Panc1 (cell line): Measurements from ENCODE around the gene SWI5. TPM values are rescaled to one million over a fixed set of nuclear protein-coding genes. Genes with fewer than 3 reads are reported as not detected.

Source experiments
- ATAC-seq: fragments of 200-7000 bp; cut with Tn5 transposase; 2 replicates; pipeline ENCODE4 v1.9.1; 2020; ENCODE audit warnings: mild to moderate bottlenecking, moderate library complexity
- BruUV-seq: library from RNA; stranded (reverse); fragments of 400-500 nt; replicated peaks from 2 replicates; lab custom pipeline; 2021; lab: Mats Ljungman, UMichigan
- CTCF ChIA-PET: fragments of 300-600 bp; sonication (Branson Sonifier 250); formaldehyde crosslinking; loops from one replicate; lab custom pipeline; 2022; ENCODE audit warnings: antibody characterized with exemption; lab: Charles Lee
- POLR2A ChIA-PET: fragments of 300-600 bp; sonication (Branson Sonifier 250); formaldehyde crosslinking; loops from one replicate; lab custom pipeline; 2022; ENCODE audit warnings: antibody characterized with exemption; lab: Charles Lee
- DNase-seq: peaks from one replicate; pipeline ENCODE4 v3.0.0-alpha.2; 2010; ENCODE audit warnings: low read depth, low spot score
- H3K27ac ChIP-seq: 2 replicates; pipeline ENCODE4 v1.5.1; 2011; ENCODE audit warnings: mild to moderate bottlenecking, low read length, inconsistent platforms
- H3K27me3 ChIP-seq: fragments of 200-500 bp; sonication (Bioruptor generic); 2 replicates; pipeline ENCODE4 v1.6.0; 2014; ENCODE audit warnings: low read length, inconsistent platforms; ENCODE audit not compliant: control insufficient read depth, insufficient read depth
- H3K36me3 ChIP-seq: fragments of 200-500 bp; sonication (Bioruptor generic); 2 replicates; pipeline ENCODE4 v1.5.1; 2014; ENCODE audit warnings: inconsistent platforms, mild to moderate bottlenecking, low read length, moderate library complexity; ENCODE audit not compliant: control insufficient read depth, insufficient read depth
- H3K4me1 ChIP-seq: 2 replicates; pipeline ENCODE4 v1.5.1; 2011; ENCODE audit warnings: inconsistent platforms, mild to moderate bottlenecking, low read length, moderate library complexity; ENCODE audit not compliant: control insufficient read depth, insufficient read depth
- H3K4me3 ChIP-seq, 2 experiments: 2 replicates each; pipeline ENCODE4 v1.5.1; 2011 to 2012; ENCODE audit warnings: low read depth in 2 of 2, low read length in 2 of 2, mild to moderate bottlenecking in 2 of 2, inconsistent platforms in 1 of 2, moderate library complexity in 1 of 2
- H3K9me3 ChIP-seq: fragments of 200-500 bp; sonication (Bioruptor generic); 2 replicates; pipeline ENCODE4 v1.5.1; 2014; ENCODE audit warnings: low read depth, mild to moderate bottlenecking, inconsistent platforms, low read length, moderate library complexity; ENCODE audit not compliant: control insufficient read depth, insufficient read depth
- POLR2AphosphoS5 ChIP-seq: IDR thresholded peaks from 2 replicates; pipeline ENCODE4 v1.6.1; 2012; ENCODE audit warnings: mild to moderate bottlenecking, low read depth, low read length, moderate library complexity
- SIN3A ChIP-seq: IDR thresholded peaks from 2 replicates; pipeline ENCODE4 v1.6.1; 2012; ENCODE audit warnings: low read depth, mild to moderate bottlenecking, low read length, moderate library complexity, borderline replicate concordance; ENCODE audit not compliant: insufficient read depth
- TCF7L2 ChIP-seq: IDR thresholded peaks from 2 replicates; pipeline ENCODE4 v1.6.1; 2011; ENCODE audit warnings: mild to moderate bottlenecking, low read depth, low read length, inconsistent platforms
- in situ Hi-C: cut with HindIII; loops from 2 replicates; pipeline ENCODE4 v1.10.0; 2016; ENCODE audit warnings: low sequenced_read_pairs, low pct_unique_long_range_greater_than_20kb
- intact Hi-C: fragments of 100-400 bp; cut with micrococcal nuclease; formaldehyde crosslinking; loops from one replicate; pipeline ENCODE4 v1.10.0; 2022; ENCODE audit not compliant: unreplicated experiment
- total RNA-seq: library from RNA; stranded (reverse); gene quantifications from one replicate; pipeline ENCODE4 v1.2.1, GENCODE V29; 2021; ENCODE audit not compliant: unreplicated experiment
- TF ChIP-seq, protein P1 (sequence below), 2 experiments: IDR thresholded peaks; 2 replicates each; pipeline ENCODE4 v1.6.1; 2011 to 2012; ENCODE audit warnings: low read depth in 2 of 2, control low read depth in 1 of 2, low read length in 1 of 2, mild to moderate bottlenecking in 1 of 2, moderate library complexity in 1 of 2; ENCODE audit not compliant: insufficient read depth in 1 of 2
- TF ChIP-seq, protein P2 (sequence below): fragments of 450-650 bp; IDR thresholded peaks from 2 replicates; pipeline ENCODE4 v1.5.1; 2017; ENCODE audit warnings: mild to moderate bottlenecking

SWI5 gene
- total RNA-seq, 1 experiment from 2014 or later, result 28.3 TPM

DNA sequence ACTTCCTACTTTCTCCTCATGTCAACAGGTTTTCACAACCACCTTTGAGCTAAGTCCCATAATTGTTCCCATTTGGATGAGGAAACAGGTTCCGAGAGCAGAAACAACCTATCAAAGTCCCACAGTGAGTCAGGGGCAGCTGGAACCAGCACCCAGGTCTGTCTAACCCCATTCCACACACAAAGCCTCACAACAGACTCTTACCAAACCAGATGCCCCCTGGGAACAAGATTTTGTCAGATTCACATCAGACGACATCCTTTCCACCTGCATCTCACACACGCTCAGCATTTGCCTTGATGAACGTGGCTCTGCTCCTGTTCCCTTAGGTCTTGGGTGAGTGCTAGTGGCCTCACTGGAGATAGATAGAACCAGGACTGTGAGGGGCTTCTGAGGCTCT lies 17.0 kb downstream of the SWI5 start:
- Histone ChIP-seq H3K4me3 (no peak overlapping the region), H3K9me3 (no peaks in the 10 kb centered on the region), H3K4me1 (peaks cover 3% of the 10 kb centered on the region), H3K36me3 (no peaks in the 10 kb centered on the region), H3K27me3 (no peaks in the 10 kb centered on the region), H3K27ac (no peak overlapping the region)
- CTCF ChIA-PET, result interaction anchor here (0.6 kb wide), 2 partner anchors 44 to 303 kb away, joined by 5 to 7 read pairs; no protein-coding TSS in a partner anchor
- ATAC-seq, result no peak
- TF ChIP-seq, protein P1, sequence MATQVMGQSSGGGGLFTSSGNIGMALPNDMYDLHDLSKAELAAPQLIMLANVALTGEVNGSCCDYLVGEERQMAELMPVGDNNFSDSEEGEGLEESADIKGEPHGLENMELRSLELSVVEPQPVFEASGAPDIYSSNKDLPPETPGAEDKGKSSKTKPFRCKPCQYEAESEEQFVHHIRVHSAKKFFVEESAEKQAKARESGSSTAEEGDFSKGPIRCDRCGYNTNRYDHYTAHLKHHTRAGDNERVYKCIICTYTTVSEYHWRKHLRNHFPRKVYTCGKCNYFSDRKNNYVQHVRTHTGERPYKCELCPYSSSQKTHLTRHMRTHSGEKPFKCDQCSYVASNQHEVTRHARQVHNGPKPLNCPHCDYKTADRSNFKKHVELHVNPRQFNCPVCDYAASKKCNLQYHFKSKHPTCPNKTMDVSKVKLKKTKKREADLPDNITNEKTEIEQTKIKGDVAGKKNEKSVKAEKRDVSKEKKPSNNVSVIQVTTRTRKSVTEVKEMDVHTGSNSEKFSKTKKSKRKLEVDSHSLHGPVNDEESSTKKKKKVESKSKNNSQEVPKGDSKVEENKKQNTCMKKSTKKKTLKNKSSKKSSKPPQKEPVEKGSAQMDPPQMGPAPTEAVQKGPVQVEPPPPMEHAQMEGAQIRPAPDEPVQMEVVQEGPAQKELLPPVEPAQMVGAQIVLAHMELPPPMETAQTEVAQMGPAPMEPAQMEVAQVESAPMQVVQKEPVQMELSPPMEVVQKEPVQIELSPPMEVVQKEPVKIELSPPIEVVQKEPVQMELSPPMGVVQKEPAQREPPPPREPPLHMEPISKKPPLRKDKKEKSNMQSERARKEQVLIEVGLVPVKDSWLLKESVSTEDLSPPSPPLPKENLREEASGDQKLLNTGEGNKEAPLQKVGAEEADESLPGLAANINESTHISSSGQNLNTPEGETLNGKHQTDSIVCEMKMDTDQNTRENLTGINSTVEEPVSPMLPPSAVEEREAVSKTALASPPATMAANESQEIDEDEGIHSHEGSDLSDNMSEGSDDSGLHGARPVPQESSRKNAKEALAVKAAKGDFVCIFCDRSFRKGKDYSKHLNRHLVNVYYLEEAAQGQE (IDR thresholded peaks at IDR 0.05; ENCODE audit: insufficient read depth in 1 of 2, low read depth in 2 of 2, low read length in 1 of 2), result no peak
- no peak for TF ChIP-seq TCF7L2
- TF ChIP-seq, protein P2, sequence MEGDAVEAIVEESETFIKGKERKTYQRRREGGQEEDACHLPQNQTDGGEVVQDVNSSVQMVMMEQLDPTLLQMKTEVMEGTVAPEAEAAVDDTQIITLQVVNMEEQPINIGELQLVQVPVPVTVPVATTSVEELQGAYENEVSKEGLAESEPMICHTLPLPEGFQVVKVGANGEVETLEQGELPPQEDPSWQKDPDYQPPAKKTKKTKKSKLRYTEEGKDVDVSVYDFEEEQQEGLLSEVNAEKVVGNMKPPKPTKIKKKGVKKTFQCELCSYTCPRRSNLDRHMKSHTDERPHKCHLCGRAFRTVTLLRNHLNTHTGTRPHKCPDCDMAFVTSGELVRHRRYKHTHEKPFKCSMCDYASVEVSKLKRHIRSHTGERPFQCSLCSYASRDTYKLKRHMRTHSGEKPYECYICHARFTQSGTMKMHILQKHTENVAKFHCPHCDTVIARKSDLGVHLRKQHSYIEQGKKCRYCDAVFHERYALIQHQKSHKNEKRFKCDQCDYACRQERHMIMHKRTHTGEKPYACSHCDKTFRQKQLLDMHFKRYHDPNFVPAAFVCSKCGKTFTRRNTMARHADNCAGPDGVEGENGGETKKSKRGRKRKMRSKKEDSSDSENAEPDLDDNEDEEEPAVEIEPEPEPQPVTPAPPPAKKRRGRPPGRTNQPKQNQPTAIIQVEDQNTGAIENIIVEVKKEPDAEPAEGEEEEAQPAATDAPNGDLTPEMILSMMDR, result no peak
- intact Hi-C loops (loop anchor here (10.0 kb wide), 2 partner anchors 52 to 122 kb away; partner anchors contain the start of gene SLC27A4), in situ Hi-C loops (no loop called here)
- no TSS peak for BruUV-seq
- POLR2A ChIA-PET, result no interaction called here
- no peak for DNase-seq

DNA sequence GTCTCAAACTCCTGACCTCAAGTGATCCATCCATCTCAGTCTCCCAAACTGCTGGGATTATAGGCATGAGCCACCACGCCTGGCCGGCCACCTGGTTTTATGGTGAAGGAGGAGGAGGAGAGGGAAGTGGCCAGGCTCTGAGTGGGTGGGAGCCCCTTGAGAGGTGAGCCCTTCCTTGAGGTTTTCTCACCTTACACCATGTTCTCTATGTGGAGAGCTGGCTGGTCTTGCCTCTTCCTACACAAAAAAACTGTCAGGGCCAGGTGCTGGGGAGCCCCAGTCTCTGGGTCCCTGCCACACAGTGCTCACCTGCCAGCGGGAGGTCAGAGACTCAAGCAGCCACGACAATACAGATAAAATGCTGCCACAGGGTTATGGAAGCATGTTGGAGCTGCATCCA lies 18.1 kb downstream of the SWI5 start:
- CTCF ChIA-PET, result no interaction called here
- ATAC-seq, result no peak
- H3K27me3 ChIP-seq, result no peaks in the 10 kb centered on the region
- H3K9me3 ChIP-seq, result no peaks in the 10 kb centered on the region
- no peak overlapping the region for H3K27ac ChIP-seq
- H3K4me1 ChIP-seq, result peaks cover 3% of the 10 kb centered on the region
- no peak for DNase-seq
- no peak overlapping the region for H3K4me3 ChIP-seq
- POLR2A ChIA-PET, result no interaction called here
- H3K36me3 ChIP-seq, result no peaks in the 10 kb centered on the region
- in situ Hi-C loops, result no loop called here
- TF ChIP-seq, protein P1 (IDR thresholded peaks at IDR 0.05; ENCODE audit: insufficient read depth in 1 of 2, low read depth in 2 of 2, low read length in 1 of 2), result no peak
- TF ChIP-seq SIN3A (no peak), TCF7L2 (no peak), POLR2AphosphoS5 (no peak)
- TF ChIP-seq, protein P2, result no peak
- BruUV-seq, result no TSS peak
- intact Hi-C loops, result loop anchor here (10.0 kb wide), 2 partner anchors 51 to 121 kb away; partner anchors contain the start of gene SLC27A4
